ENCODE data around the gene TFDP2.

DNA sequence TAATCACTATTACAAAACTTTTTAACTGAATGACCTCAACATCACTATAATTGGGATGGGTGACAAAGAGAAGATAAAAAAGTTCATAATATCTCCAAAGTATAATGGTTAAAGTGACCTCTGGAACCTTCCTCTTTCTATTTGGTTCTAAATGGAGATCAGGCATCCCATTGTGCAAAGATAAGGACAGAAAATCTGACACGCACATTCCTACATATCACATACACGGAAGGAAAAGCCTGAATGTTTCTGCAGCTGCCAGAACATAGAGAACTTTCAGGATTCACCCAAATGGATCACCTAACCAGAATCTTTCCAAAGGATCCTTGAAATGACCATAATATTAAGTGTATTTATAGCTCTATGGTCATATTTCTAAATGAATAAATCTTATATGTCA is 128.2 kb downstream of the TFDP2 start:
- TF ChIP-seq, protein P1, sequence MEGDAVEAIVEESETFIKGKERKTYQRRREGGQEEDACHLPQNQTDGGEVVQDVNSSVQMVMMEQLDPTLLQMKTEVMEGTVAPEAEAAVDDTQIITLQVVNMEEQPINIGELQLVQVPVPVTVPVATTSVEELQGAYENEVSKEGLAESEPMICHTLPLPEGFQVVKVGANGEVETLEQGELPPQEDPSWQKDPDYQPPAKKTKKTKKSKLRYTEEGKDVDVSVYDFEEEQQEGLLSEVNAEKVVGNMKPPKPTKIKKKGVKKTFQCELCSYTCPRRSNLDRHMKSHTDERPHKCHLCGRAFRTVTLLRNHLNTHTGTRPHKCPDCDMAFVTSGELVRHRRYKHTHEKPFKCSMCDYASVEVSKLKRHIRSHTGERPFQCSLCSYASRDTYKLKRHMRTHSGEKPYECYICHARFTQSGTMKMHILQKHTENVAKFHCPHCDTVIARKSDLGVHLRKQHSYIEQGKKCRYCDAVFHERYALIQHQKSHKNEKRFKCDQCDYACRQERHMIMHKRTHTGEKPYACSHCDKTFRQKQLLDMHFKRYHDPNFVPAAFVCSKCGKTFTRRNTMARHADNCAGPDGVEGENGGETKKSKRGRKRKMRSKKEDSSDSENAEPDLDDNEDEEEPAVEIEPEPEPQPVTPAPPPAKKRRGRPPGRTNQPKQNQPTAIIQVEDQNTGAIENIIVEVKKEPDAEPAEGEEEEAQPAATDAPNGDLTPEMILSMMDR (IDR thresholded peaks at IDR 0.05), result no peak
- no peak for TF ChIP-seq POLR2AphosphoS5 (IDR thresholded peaks at IDR 0.05)
